GM19328 (cell line): ENCODE results near the gene STEEP1.

Source experiments
- ATAC-seq: cut with Tn5 transposase; IDR thresholded peaks from one replicate; pipeline ENCODE4 v1.9.1; 2021; ENCODE audit warnings: mild to moderate bottlenecking, moderate library complexity; ENCODE audit not compliant: unreplicated experiment

Gene STEEP1

GRCh38 chrX:119489212-119490074 lies 75.8 kb downstream of the STEEP1 start:
- no peak for ATAC-seq

DNA sequence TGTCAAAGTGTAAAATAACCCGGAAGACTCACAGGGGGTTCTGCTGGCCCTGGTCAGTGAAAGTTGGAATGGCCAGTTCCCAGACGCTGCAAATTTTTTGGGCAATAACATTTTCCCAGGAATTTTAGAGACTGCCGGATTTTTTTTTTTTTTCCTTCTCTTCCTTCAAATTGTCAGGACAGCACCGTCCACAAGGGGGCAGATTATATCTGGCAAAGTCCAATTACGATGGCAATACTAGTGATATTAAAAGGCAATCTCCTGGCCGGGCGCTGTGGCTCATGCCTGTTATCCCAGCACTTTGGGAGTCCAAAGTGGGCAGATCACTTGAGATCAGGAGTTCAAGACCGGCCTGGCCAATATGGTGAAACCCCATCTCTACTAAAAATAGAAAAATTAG lies 76.5 kb downstream of the STEEP1 start:
- ATAC-seq, result no peak
